Measurements from ENCODE around the gene GPC6.

GPC6 gene

GRCh38 chr13:94236132-94236531 lies 1009.5 kb downstream of the GPC6 start:
- no peaks in the 10 kb centered on the region for H3K9me3 ChIP-seq (ENCODE audit: control insufficient read depth, insufficient read depth, low read depth, low read length)
- no peaks in the 10 kb centered on the region for H3K36me3 ChIP-seq (ENCODE audit: control insufficient read depth in 2 of 2, insufficient read depth in 1 of 2, low read length in 2 of 2)
- H3K4me3 ChIP-seq (ENCODE audit: low read depth, low read length), result no peak overlapping the region
- H3K27ac ChIP-seq (ENCODE audit: extremely low read depth, low read depth, low read length), result no peak overlapping the region
- POLR2A ChIA-PET, result interaction anchor here (0.6 kb wide), 1 partner anchor 42 kb away, joined by 3 read pairs; no protein-coding TSS in a partner anchor
- CTCF ChIA-PET, result interaction anchor here (0.6 kb wide), 1 partner anchor 1436 kb away, joined by 4 read pairs; no protein-coding TSS in a partner anchor
- no peak for TF ChIP-seq REPIN1 (tag by site-specific recombination; IDR thresholded peaks at IDR 0.05; ENCODE audit: low read depth)
- no peak for TF ChIP-seq ZNF423 (tag by site-specific recombination; IDR thresholded peaks at IDR 0.05)
- TF ChIP-seq ZNF433 (tag by site-specific recombination; IDR thresholded peaks at IDR 0.05; ENCODE audit: low read depth), result no peak
- TF ChIP-seq ZNF776 (tag by site-specific recombination; IDR thresholded peaks at IDR 0.05; ENCODE audit: borderline replicate concordance), result no peak
- no peak for TF ChIP-seq ZNF600 (tag by site-specific recombination; IDR thresholded peaks at IDR 0.05)
- no peak for TF ChIP-seq CTCF (tag by site-specific recombination; IDR thresholded peaks at IDR 0.05)
- no peak for TF ChIP-seq ZNF175 (tag by site-specific recombination; IDR thresholded peaks at IDR 0.05)
- TF ChIP-seq ZBTB26 (tag by site-specific recombination; optimal IDR thresholded peaks at IDR 0.05), result no peak
- TF ChIP-seq, protein P1, sequence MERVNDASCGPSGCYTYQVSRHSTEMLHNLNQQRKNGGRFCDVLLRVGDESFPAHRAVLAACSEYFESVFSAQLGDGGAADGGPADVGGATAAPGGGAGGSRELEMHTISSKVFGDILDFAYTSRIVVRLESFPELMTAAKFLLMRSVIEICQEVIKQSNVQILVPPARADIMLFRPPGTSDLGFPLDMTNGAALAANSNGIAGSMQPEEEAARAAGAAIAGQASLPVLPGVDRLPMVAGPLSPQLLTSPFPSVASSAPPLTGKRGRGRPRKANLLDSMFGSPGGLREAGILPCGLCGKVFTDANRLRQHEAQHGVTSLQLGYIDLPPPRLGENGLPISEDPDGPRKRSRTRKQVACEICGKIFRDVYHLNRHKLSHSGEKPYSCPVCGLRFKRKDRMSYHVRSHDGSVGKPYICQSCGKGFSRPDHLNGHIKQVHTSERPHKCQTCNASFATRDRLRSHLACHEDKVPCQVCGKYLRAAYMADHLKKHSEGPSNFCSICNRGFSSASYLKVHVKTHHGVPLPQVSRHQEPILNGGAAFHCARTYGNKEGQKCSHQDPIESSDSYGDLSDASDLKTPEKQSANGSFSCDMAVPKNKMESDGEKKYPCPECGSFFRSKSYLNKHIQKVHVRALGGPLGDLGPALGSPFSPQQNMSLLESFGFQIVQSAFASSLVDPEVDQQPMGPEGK (tag by site-specific recombination; IDR thresholded peaks at IDR 0.05), result no peak
- TF ChIP-seq ZNF184 (tag by site-specific recombination; IDR thresholded peaks at IDR 0.05), result no peak
- TF ChIP-seq, protein P2, sequence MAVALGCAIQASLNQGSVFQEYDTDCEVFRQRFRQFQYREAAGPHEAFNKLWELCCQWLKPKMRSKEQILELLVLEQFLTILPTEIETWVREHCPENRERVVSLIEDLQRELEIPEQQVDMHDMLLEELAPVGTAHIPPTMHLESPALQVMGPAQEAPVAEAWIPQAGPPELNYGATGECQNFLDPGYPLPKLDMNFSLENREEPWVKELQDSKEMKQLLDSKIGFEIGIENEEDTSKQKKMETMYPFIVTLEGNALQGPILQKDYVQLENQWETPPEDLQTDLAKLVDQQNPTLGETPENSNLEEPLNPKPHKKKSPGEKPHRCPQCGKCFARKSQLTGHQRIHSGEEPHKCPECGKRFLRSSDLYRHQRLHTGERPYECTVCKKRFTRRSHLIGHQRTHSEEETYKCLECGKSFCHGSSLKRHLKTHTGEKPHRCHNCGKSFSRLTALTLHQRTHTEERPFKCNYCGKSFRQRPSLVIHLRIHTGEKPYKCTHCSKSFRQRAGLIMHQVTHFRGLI (tag by site-specific recombination; IDR thresholded peaks at IDR 0.05), result no peak
- TF ChIP-seq ZNF549 (tag by site-specific recombination; IDR thresholded peaks at IDR 0.05), result no peak
- TF ChIP-seq ZNF354C (tag by site-specific recombination; IDR thresholded peaks at IDR 0.05; ENCODE audit: borderline replicate concordance, low read depth), result no peak
- TF ChIP-seq ZNF391 (tag by site-specific recombination; IDR thresholded peaks at IDR 0.05; ENCODE audit: borderline replicate concordance, low read depth), result no peak
- TF ChIP-seq GLIS1 (tag by site-specific recombination; IDR thresholded peaks at IDR 0.05), result no peak
- TF ChIP-seq ZNF510 (tag by site-specific recombination; IDR thresholded peaks at IDR 0.05; ENCODE audit: insufficient replicate concordance), result no peak
- no peak for TF ChIP-seq ZNF629 (tag by site-specific recombination; IDR thresholded peaks at IDR 0.05)
- no peak for TF ChIP-seq ZNF830 (tag by site-specific recombination; IDR thresholded peaks at IDR 0.05; ENCODE audit: low read depth)
- no peaks in the 10 kb centered on the region for H3K4me1 ChIP-seq (ENCODE audit: control insufficient read depth, insufficient read depth, low read length)

DNA sequence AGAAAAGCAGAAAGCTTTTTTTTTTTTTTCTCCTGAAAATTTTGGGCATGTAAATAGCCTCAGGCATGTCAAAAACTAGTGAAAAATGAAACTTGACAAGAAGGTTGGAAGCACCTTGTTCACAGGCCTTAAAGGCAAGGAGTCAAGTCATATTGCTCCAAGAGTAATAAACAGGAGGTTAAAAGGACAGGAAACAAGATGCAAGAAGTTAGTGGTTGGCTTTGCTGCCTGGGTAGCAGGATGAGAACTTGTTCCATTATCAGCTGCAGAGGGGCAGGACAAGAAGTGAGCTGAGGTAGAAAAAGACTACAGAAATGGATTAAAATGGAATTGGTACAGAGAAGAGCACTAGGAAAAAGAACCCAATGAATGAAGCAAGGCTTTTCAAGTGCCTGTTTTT lies 1010.3 kb downstream of the GPC6 start:
- Histone ChIP-seq H3K27ac (ENCODE audit: extremely low read depth, low read depth, low read length) (no peak overlapping the region), H3K4me1 (ENCODE audit: control insufficient read depth, insufficient read depth, low read length) (no peaks in the 10 kb centered on the region), H3K36me3 (ENCODE audit: control insufficient read depth in 2 of 2, insufficient read depth in 1 of 2, low read length in 2 of 2) (no peaks in the 10 kb centered on the region), H3K9me3 (ENCODE audit: control insufficient read depth, insufficient read depth, low read depth, low read length) (no peaks in the 10 kb centered on the region), H3K4me3 (ENCODE audit: low read depth, low read length) (no peak overlapping the region)
- CTCF ChIA-PET, result interaction anchor here (0.7 kb wide), 1 partner anchor 855 kb away, joined by 6 read pairs; no protein-coding TSS in a partner anchor
- POLR2A ChIA-PET, result interaction anchor here (0.6 kb wide), 1 partner anchor 41 kb away, joined by 3 read pairs; no protein-coding TSS in a partner anchor
- TF ChIP-seq ZNF514 (tag by site-specific recombination; IDR thresholded peaks at IDR 0.05), result no peak
- TF ChIP-seq ZNF146 (tag by site-specific recombination; IDR thresholded peaks at IDR 0.05), result no peak
- no peak for TF ChIP-seq ZBTB44 (tag by site-specific recombination; IDR thresholded peaks at IDR 0.05)
- TF ChIP-seq ZNF610 (tag by site-specific recombination; IDR thresholded peaks at IDR 0.05; ENCODE audit: borderline replicate concordance), result no peak
- no peak for TF ChIP-seq ZNF701 (tag by site-specific recombination; IDR thresholded peaks at IDR 0.05)
- TF ChIP-seq ZNF777 (tag by site-specific recombination; IDR thresholded peaks at IDR 0.05; ENCODE audit: borderline replicate concordance), result no peak
- no peak for TF ChIP-seq ZNF837 (tag by site-specific recombination; IDR thresholded peaks at IDR 0.05)
- TF ChIP-seq, protein P3, sequence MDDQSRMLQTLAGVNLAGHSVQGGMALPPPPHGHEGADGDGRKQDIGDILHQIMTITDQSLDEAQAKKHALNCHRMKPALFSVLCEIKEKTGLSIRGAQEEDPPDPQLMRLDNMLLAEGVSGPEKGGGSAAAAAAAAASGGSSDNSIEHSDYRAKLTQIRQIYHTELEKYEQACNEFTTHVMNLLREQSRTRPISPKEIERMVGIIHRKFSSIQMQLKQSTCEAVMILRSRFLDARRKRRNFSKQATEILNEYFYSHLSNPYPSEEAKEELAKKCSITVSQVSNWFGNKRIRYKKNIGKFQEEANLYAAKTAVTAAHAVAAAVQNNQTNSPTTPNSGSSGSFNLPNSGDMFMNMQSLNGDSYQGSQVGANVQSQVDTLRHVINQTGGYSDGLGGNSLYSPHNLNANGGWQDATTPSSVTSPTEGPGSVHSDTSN (CRISPR knock-in tag; IDR thresholded peaks at IDR 0.05), result no peak
- no peak for TF ChIP-seq ZNF133 (tag by site-specific recombination; IDR thresholded peaks at IDR 0.05)
